SK-N-SH treated with all-trans-retinoic acid at 6 μM for 48 hours (cell line): Measurements from ENCODE around the gene VRK3.

Experiments
- ARNTL ChIP-seq: fragments of 450-650 bp; formaldehyde crosslinking; IDR thresholded peaks from 2 replicates; pipeline ENCODE4 v1.5.0; 2020; ENCODE audit warnings: low read depth, mild to moderate bottlenecking, moderate library complexity, borderline replicate concordance
- OSR1 ChIP-seq: fragments of 250-450 bp; sonication (Bioruptor Pico); IDR thresholded peaks from 2 replicates; pipeline ENCODE4 v1.8.0; 2022; ENCODE audit warnings: moderate library complexity, mild to moderate bottlenecking, inconsistent platforms
- RARB ChIP-seq: fragments of 250-450 bp; sonication (Bioruptor Pico); IDR thresholded peaks from 2 replicates; pipeline ENCODE4 v1.8.0; 2021; ENCODE audit warnings: mild to moderate bottlenecking, moderate library complexity
- TCF4 ChIP-seq: fragments of 250-450 bp; sonication (Bioruptor Pico); IDR thresholded peaks from 2 replicates; pipeline ENCODE4 v1.8.0; 2021; ENCODE audit warnings: mild to moderate bottlenecking, moderate library complexity, borderline replicate concordance
- ZNF565 ChIP-seq: fragments of 450-650 bp; formaldehyde crosslinking; conservative IDR thresholded peaks from 2 replicates; pipeline ENCODE4 v1.5.0; 2020; ENCODE audit warnings: low read depth, mild to moderate bottlenecking, moderate library complexity
- TF ChIP-seq, protein P1 (sequence below): fragments of 250-450 bp; sonication (Bioruptor Pico); IDR thresholded peaks from 2 replicates; pipeline ENCODE4 v1.8.0; 2020; ENCODE audit warnings: mild to moderate bottlenecking, moderate library complexity, borderline replicate concordance
- TF ChIP-seq, protein P2 (sequence below): fragments of 250-450 bp; sonication (Bioruptor Pico); IDR thresholded peaks from 2 replicates; pipeline ENCODE4 v1.5.1; 2021; ENCODE audit warnings: mild to moderate bottlenecking, moderate library complexity

DNA sequence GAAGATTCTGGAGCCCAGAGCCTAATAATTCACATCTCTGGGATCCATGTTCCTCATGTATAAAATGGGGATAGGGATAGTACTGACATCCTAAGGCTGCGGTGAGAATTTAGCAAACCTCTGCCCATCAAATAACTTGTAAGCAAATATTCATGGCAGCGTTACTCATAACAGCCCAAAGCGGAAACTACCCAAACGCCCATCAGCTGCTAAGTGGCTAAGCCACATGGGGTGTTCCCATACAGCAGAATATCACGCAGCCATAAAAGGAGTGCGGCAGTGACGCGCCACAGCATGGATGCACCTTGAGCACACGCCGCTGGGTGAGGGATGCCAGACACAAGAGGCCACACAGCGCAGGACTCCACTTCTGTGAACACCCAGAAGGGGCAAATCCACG lies 19.7 kb downstream of the VRK3 start:
- TF ChIP-seq ZNF565 (no peak), TCF4 (CRISPR knock-in tag) (no peak), OSR1 (CRISPR knock-in tag) (no peak), RARB (CRISPR knock-in tag) (no peak), ARNTL (CRISPR knock-in tag) (no peak)
- TF ChIP-seq, protein P1, sequence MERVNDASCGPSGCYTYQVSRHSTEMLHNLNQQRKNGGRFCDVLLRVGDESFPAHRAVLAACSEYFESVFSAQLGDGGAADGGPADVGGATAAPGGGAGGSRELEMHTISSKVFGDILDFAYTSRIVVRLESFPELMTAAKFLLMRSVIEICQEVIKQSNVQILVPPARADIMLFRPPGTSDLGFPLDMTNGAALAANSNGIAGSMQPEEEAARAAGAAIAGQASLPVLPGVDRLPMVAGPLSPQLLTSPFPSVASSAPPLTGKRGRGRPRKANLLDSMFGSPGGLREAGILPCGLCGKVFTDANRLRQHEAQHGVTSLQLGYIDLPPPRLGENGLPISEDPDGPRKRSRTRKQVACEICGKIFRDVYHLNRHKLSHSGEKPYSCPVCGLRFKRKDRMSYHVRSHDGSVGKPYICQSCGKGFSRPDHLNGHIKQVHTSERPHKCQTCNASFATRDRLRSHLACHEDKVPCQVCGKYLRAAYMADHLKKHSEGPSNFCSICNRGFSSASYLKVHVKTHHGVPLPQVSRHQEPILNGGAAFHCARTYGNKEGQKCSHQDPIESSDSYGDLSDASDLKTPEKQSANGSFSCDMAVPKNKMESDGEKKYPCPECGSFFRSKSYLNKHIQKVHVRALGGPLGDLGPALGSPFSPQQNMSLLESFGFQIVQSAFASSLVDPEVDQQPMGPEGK (CRISPR knock-in tag), result no peak
- TF ChIP-seq, protein P2, sequence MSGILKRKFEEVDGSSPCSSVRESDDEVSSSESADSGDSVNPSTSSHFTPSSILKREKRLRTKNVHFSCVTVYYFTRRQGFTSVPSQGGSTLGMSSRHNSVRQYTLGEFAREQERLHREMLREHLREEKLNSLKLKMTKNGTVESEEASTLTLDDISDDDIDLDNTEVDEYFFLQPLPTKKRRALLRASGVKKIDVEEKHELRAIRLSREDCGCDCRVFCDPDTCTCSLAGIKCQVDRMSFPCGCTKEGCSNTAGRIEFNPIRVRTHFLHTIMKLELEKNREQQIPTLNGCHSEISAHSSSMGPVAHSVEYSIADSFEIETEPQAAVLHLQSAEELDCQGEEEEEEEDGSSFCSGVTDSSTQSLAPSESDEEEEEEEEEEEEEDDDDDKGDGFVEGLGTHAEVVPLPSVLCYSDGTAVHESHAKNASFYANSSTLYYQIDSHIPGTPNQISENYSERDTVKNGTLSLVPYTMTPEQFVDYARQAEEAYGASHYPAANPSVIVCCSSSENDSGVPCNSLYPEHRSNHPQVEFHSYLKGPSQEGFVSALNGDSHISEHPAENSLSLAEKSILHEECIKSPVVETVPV (CRISPR knock-in tag), result no peak
